Activated CD4-positive, alpha-beta T cell treated with anti-CD3 and anti-CD28 coated beads, Interleukin-2, Interleukin-4, amounts not matched to agents 100 ng/mL and 50 ng/mL, durations not matched to agents 16 hours and 8 hours (primary cell): ENCODE results near the gene PSMG3.

Experiments
- DNase-seq: peaks from one replicate; pipeline ENCODE4 v3.0.0-alpha.2; 2020; ENCODE audit warnings: low spot score

Gene PSMG3

GRCh38 chr7:1544896-1545416 lies 24.9 kb downstream of the PSMG3 start:
- DNase-seq, result no peak

- DNase-seq, result no peak
These were observed 25.5 kb downstream of the PSMG3 start for GRCh38 chr7:1544178-1544895.

DNA sequence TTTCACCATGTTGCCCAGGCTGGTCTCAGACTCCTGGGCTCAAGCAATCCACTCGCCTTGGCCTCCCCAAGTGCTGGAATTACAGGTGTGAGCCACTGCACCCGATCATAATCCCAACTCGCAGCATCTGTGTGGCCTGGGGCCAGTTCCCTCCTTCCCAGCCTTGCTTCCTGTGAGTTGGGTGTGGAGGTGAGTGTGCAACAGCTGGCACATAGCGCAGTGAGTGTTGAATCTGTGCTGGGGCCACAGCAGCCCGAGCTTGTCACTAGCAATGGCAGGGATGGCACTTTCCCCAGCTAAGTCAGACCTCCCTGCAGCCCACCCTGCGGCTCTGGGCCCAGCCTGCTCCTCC lies 26.0 kb downstream of the PSMG3 start:
- no peak for DNase-seq

- DNase-seq, result no peak
These were observed 26.7 kb downstream of the PSMG3 start for GRCh38 chr7:1542841-1543747.

GRCh38 chr7:1542329-1542728 lies 27.5 kb downstream of the PSMG3 start:
- DNase-seq, result no peak

GRCh38 chr7:1541431-1542162 lies 28.2 kb downstream of the PSMG3 start:
- no peak for DNase-seq

DNA sequence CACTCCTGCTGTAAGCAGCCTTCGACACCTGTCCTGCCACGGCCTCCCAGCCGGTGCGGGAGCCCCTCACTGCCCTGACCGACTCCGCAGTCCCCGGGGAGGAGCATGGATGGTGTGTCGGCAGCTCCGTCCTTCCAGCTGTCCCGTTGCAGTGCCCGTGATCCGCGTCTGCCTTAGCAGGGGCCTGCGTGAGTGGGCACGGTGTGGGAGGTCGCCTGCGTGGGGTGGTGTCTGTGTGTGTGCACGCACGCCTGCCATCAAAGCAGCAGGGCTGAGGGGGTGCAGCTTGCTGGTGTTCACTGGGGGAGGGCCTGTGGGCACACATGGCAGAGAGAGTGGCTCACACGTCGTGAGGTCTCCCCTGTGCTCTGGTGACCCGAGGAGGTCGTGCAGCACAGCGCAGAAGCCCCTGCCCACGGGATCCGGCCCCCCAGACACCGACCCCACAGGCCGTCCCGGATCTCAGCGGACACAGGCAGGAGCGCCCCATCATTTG lies 29.0 kb downstream of the PSMG3 start:
- DNase-seq, result no peak

GRCh38 chr7:1539882-1540775 lies 29.7 kb downstream of the PSMG3 start:
- DNase-seq, result no peak

DNA sequence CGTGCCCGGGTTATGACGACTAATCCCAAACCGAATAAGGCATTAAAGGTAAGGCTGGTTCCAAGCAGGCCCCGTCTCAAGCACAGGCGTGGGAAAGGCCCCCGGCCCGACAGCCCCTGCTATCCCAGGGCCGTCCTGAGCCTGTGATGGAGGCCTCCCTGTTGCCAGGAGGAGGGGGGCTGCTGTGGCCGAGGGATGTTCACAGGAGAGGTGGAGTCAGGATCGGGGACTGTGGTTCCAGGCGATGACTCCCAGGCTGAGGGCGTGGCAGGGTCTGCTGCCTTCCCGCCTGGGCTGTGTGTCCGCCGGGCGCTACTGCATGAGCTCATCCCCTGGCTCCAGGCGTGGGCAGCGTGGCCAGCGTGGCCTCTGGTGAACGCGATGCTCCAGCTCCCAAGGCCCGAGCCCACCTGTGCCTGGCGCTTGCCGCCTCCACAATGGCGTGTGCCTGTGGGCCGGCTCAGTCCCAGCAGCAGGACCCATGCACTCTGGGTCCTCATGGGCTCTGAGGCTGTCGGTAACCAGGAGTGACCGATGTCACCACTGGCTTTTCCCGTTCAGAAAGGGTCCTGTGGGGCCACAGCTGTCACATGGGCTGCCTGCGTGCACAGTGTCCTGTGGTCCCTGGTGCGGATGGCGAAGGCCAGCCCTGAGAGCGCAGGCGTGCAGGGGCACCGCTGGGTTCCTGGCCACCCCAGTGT lies 30.5 kb downstream of the PSMG3 start:
- no peak for DNase-seq

DNA sequence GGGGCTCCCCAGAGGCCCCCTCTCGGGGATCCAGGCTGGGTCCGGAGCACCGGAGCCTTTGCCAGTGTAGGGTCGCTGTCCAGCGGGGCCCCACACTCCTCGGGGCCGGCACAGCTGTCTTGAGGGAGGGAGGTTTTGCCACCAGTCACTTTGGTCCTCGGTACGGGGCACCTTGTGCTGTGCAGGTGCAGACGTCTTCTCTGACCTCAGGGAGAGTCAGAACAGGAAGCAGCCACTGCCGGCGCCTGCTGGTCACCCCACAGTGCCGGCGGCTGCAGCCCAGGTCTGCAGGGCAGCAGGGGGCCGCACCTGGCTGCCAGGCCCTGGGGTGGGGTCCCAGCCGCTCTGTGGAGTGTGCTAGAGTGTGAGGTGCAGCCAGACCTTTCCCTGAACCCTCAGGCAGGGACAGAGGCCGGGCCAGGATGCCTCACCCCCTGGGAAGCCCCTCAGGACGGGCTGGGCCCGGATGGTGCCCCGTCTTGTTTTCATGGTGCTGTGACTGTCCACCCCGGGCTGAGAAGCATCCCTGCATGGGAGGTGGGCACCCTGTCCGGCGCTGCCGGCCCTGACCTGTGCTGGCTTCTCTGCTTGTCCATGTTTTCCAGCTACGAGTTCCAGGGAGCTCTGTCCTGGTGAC lies 31.2 kb downstream of the PSMG3 start:
- no peak for DNase-seq

GRCh38 chr7:1537535-1538412 lies 32.1 kb downstream of the PSMG3 start:
- no peak for DNase-seq

GRCh38 chr7:1536743-1537534 lies 32.9 kb downstream of the PSMG3 start:
- DNase-seq, result no peak

DNA sequence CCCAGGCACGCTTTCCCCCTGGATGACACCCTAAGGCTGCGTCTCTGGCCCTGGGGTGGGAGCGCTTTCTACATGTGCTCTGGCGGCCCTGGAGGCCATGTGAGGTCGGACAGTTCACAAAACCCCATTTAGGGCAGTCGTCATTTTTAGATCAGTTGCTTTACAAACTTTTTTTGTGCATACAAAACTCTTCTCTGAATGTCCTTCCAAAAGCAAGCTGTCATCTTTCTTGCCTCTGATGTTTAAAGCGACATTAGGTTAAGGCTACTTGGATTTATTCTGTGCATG lies 33.4 kb downstream of the PSMG3 start:
- DNase-seq, result no peak

- DNase-seq, result no peak
These were observed 34.0 kb downstream of the PSMG3 start for GRCh38 chr7:1535701-1536454.

DNA sequence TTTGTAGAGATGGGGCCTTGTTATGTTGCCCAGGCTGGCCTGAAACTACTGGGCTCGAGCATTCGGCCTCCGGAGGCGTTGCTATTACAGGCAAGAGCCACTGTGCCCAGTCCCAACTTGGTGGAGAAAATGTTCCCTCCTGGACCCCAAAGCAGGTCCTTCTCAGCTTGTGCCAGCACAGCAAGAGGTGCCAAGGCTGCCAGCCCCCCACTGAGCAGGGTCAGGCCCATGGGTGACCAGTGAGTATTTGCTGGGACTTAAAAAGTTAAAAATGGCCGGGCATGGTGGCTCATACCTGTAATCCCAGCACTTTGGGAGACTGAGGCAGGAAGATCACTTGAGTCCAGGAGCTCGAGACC lies 34.8 kb downstream of the PSMG3 start:
- no peak for DNase-seq

GRCh38 chr7:1534330-1535099 lies 35.3 kb downstream of the PSMG3 start:
- no peak for DNase-seq
